Measurements from ENCODE around the gene ZNF823. TPM values are rescaled to one million over a fixed set of nuclear protein-coding genes. Genes with fewer than 3 reads are reported as not detected.

The ZNF823 gene
- total RNA-seq, 2 donors from 2014 or later: 9.5 to 10.6 TPM

DNA sequence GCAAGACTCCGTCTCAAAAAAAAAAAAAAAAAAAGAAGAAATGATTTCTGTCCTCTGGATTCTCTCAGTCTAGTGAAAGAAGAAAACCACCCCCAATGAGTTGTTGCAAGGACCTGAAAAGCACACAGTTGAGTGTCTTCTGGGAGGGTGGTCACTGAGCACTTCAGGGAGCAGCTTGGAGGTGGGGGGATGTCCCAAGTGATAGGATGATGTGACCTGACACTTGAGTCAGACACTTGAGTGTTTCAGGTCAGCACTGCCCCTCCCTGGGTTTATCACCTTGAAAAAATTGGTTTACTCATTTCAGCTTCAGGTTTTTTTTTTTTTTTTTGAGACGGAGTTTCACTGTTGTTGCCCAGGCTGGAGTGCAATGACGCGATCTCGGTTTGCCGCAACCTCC lies 63.2 kb downstream of the ZNF823 start:
- Mint-ChIP-seq H3K36me3 (ENCODE audit: low read depth) (peaks cover 27% of the 10 kb centered on the region), H3K27me3 (ENCODE audit: insufficient read depth) (peaks cover 25% of the 10 kb centered on the region), H3K4me1 (no peaks in the 10 kb centered on the region), H3K9me3 (peaks cover 52% of the 10 kb centered on the region), H3K4me3 (no peak overlapping the region), H3K27ac (no peak overlapping the region)
- Histone ChIP-seq H3K4me3 (ENCODE audit: low read length) (no peak overlapping the region), H3K27me3 (ENCODE audit: control insufficient read depth, insufficient read depth, low read length, poor library complexity, severe bottlenecking) (no peaks in the 10 kb centered on the region), H3K36me3 (ENCODE audit: control insufficient read depth, insufficient read depth, low read length) (peaks cover 10% of the 10 kb centered on the region), H3K4me1 (ENCODE audit: control insufficient read depth, insufficient read depth, low read length) (no peaks in the 10 kb centered on the region), H3K9ac (ENCODE audit: extremely low read depth, low read length, poor library complexity, severe bottlenecking) (no peak overlapping the region), H3K9me3 (ENCODE audit: control insufficient read depth, low read length) (peaks cover 59% of the 10 kb centered on the region), H3K27ac (ENCODE audit: low read depth, low read length) (no peak overlapping the region)
- DNase-seq: no peak
- WGBS, 2 experiments (ENCODE audit: insufficient coverage in 1 of 2, insufficient read length in 1 of 2): 94% methylated on average over 5 to 6 of the region's 6 CpGs
- TF ChIP-seq, protein P1, sequence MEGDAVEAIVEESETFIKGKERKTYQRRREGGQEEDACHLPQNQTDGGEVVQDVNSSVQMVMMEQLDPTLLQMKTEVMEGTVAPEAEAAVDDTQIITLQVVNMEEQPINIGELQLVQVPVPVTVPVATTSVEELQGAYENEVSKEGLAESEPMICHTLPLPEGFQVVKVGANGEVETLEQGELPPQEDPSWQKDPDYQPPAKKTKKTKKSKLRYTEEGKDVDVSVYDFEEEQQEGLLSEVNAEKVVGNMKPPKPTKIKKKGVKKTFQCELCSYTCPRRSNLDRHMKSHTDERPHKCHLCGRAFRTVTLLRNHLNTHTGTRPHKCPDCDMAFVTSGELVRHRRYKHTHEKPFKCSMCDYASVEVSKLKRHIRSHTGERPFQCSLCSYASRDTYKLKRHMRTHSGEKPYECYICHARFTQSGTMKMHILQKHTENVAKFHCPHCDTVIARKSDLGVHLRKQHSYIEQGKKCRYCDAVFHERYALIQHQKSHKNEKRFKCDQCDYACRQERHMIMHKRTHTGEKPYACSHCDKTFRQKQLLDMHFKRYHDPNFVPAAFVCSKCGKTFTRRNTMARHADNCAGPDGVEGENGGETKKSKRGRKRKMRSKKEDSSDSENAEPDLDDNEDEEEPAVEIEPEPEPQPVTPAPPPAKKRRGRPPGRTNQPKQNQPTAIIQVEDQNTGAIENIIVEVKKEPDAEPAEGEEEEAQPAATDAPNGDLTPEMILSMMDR (conservative IDR thresholded peaks at IDR 0.05): no peak

DNA sequence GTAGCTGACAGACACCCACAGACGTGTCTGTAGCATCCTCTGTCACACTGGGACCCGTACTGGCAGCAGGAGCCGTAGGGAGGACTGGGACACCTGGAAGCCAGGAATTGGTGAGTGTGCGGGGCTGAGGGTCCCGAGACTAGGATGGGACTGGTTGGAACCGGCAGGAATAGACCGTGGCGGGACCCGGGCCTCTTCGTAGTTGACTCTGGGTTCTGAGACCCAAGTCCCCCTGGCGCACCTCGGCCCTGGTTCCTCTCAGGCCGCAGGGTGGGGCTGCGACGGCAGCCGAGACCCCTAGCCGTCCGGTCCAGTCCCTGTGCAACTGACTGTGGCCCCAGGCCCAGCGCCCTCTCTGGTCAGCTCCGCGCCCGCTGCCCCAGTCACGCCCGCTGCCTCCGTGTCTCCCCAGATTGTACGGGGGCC lies 64.7 kb downstream of the ZNF823 start:
- TF ChIP-seq, protein P1 (conservative IDR thresholded peaks at IDR 0.05): no peak
- Histone ChIP-seq H3K4me3 (ENCODE audit: low read length) (peak overlapping the region; percentile 58), H3K27me3 (ENCODE audit: control insufficient read depth, insufficient read depth, low read length, poor library complexity, severe bottlenecking) (no peaks in the 10 kb centered on the region), H3K4me1 (ENCODE audit: control insufficient read depth, insufficient read depth, low read length) (no peaks in the 10 kb centered on the region), H3K9ac (ENCODE audit: extremely low read depth, low read length, poor library complexity, severe bottlenecking) (no peak overlapping the region), H3K9me3 (ENCODE audit: control insufficient read depth, low read length) (peaks cover 55% of the 10 kb centered on the region), H3K27ac (ENCODE audit: low read depth, low read length) (no peak overlapping the region), H3K36me3 (ENCODE audit: control insufficient read depth, insufficient read depth, low read length) (peaks cover 10% of the 10 kb centered on the region)
- Mint-ChIP-seq H3K9me3 (peaks cover 46% of the 10 kb centered on the region), H3K27ac (no peak overlapping the region), H3K27me3 (ENCODE audit: insufficient read depth) (peaks cover 25% of the 10 kb centered on the region), H3K36me3 (ENCODE audit: low read depth) (peaks cover 19% of the 10 kb centered on the region), H3K4me1 (no peaks in the 10 kb centered on the region), H3K4me3 (peak overlapping the region; percentile 67)
- no peak for DNase-seq
- WGBS, 2 experiments (ENCODE audit: insufficient coverage in 1 of 2, insufficient read length in 1 of 2): 40 to 58% methylated on average over 18 to 26 of the region's 26 CpGs

DNA sequence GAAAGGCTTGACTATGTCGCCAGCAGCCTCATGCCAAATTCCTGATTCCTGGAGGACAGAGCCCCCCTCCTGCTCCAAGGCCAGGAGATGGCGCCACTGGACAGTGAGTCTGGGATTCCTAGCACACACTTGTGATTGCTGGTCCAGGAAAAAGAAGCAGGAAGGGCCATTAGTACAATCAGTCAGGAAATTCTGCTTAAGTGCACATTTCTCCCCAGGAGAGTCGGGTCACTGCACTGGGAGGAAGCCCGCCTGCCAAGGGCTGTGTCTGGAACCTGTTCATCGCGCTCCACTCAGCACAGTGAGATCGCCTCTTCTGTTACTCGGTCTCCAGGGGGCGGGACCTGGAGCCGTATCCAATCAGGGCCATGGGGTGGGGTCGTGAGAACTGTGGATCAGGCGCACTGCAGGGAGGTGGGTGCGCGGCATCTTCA lies 65.1 kb downstream of the ZNF823 start:
- DNase-seq: peak; percentile 93
- TF ChIP-seq, protein P1 (conservative IDR thresholded peaks at IDR 0.05): peak; percentile 95
- Mint-ChIP-seq H3K4me1 (no peaks in the 10 kb centered on the region), H3K9me3 (peaks cover 42% of the 10 kb centered on the region), H3K36me3 (ENCODE audit: low read depth) (peaks cover 19% of the 10 kb centered on the region), H3K27ac (no peak overlapping the region), H3K4me3 (peak overlapping the region; percentile 67), H3K27me3 (ENCODE audit: insufficient read depth) (peaks cover 25% of the 10 kb centered on the region)
- 49 to 54% methylated on average over 11 to 14 of the region's 14 CpGs for WGBS, 2 experiments (ENCODE audit: insufficient coverage in 1 of 2, insufficient read length in 1 of 2)
- Histone ChIP-seq H3K36me3 (ENCODE audit: control insufficient read depth, insufficient read depth, low read length) (peaks cover 10% of the 10 kb centered on the region), H3K4me1 (ENCODE audit: control insufficient read depth, insufficient read depth, low read length) (no peaks in the 10 kb centered on the region), H3K27me3 (ENCODE audit: control insufficient read depth, insufficient read depth, low read length, poor library complexity, severe bottlenecking) (no peaks in the 10 kb centered on the region), H3K9me3 (ENCODE audit: control insufficient read depth, low read length) (peaks cover 52% of the 10 kb centered on the region), H3K9ac (ENCODE audit: extremely low read depth, low read length, poor library complexity, severe bottlenecking) (no peak overlapping the region), H3K4me3 (ENCODE audit: low read length) (peak overlapping the region; percentile 58), H3K27ac (ENCODE audit: low read depth, low read length) (no peak overlapping the region)

Other genes starting within 250 kb of the ZNF823 start
- gene ZNF653, start 233.1 kb downstream of the ZNF823 start, total RNA-seq: 10 to 100 TPM; 12.3 to 12.6 TPM
- 10 to 100 TPM; 24.7 to 26.2 TPM for gene ECSIT, start 209.8 kb downstream of the ZNF823 start, total RNA-seq
- 10 to 100 TPM; 12.8 to 16.2 TPM for gene CNN1, start 200.1 kb downstream of the ZNF823 start, total RNA-seq
- 10 to 100 TPM; 62.6 to 68.7 TPM for gene ELOF1, start 179.7 kb downstream of the ZNF823 start, total RNA-seq
- 1 to 10 TPM; 2.1 to 3.8 TPM for gene ACP5, start 161.3 kb downstream of the ZNF823 start, total RNA-seq
- gene ZNF627, start 141.5 kb downstream of the ZNF823 start, total RNA-seq: 10 to 100 TPM; 22.0 to 30.5 TPM
- gene ZNF441, start 28.1 kb upstream of the ZNF823 start, total RNA-seq: 1 to 10 TPM; 2.2 to 4.4 TPM
- 1 to 10 TPM in 1 of 2 donors, under 1 TPM in 1; 0.90 to 2.1 TPM for gene ZNF491, start 59.6 kb upstream of the ZNF823 start, total RNA-seq
- gene ZNF440, start 75.3 kb upstream of the ZNF823 start, total RNA-seq: 10 to 100 TPM; 11.2 to 14.0 TPM
- gene ZNF439, start 109.8 kb upstream of the ZNF823 start, total RNA-seq: 1 to 10 TPM in 1 of 2 donors, under 1 TPM in 1; 0.38 to 1.4 TPM
- 10 to 100 TPM; 24.6 to 28.8 TPM for gene ZNF69, start 148.8 kb upstream of the ZNF823 start, total RNA-seq
- gene ZNF700, start 186.2 kb upstream of the ZNF823 start, total RNA-seq: 10 to 100 TPM; 11.6 to 19.2 TPM
- 1 to 10 TPM; 4.4 to 5.0 TPM for gene ZNF763, start 226.1 kb upstream of the ZNF823 start, total RNA-seq

Measured in endodermal cell (in vitro differentiated cells).